COLO668 (cell line): Measurements from ENCODE around the gene HSP90AB1.
"Not testable (repeated sequence)": the region's sequence is repeated elsewhere in the genome, so short reads cannot be mapped to it uniquely, and the experiment has no call there.

Experiments
- DNase-seq: peaks from one replicate; lab custom pipeline; 2025; ENCODE audit not compliant: unreplicated experiment; lab: John Stamatoyannopoulos, UW

Gene HSP90AB1

GRCh38 chr6:44222486-44223318, 24.2 kb upstream of the HSP90AB1 start:
- DNase-seq: peak; percentile 38

GRCh38 chr6:44223319-44224028, 23.4 kb upstream of the HSP90AB1 start, which contains the start of gene SLC29A1:
TSS of gene SLC29A1 (plus strand) at chr6:44223595. CDS start at chr6:44227314, 3,719 bp downstream.
- peak; percentile 86 for DNase-seq

GRCh38 chr6:44224029-44224964, 22.6 kb upstream of the HSP90AB1 start:
- DNase-seq: peak; percentile 31

GRCh38 chr6:44224965-44225305, 22.0 kb upstream of the HSP90AB1 start:
- DNase-seq: no peak

GRCh38 chr6:44225579-44226325, 21.1 kb upstream of the HSP90AB1 start:
- peak; percentile 34 for DNase-seq

GRCh38 chr6:44226368-44227147, 20.3 kb upstream of the HSP90AB1 start:
- peak; percentile 6 for DNase-seq

- DNase-seq: no peak
Observed at GRCh38 chr6:44227148-44227793, 19.6 kb upstream of the HSP90AB1 start.

- DNase-seq: no peak
Observed at GRCh38 chr6:44228031-44228430, 18.9 kb upstream of the HSP90AB1 start.

GRCh38 chr6:44228433-44228832, 18.5 kb upstream of the HSP90AB1 start:
- no peak for DNase-seq

GRCh38 chr6:44228836-44229235, 18.1 kb upstream of the HSP90AB1 start:
- no peak for DNase-seq

GRCh38 chr6:44229376-44230033, 17.4 kb upstream of the HSP90AB1 start:
- no peak for DNase-seq

- no peak for DNase-seq
Observed at GRCh38 chr6:44230034-44230675, 16.7 kb upstream of the HSP90AB1 start.

- not testable (repeated sequence) for DNase-seq
Observed at GRCh38 chr6:44231426-44231825, 15.5 kb upstream of the HSP90AB1 start.

GRCh38 chr6:44232676-44233566, 14.0 kb upstream of the HSP90AB1 start:
- DNase-seq: no peak

- no peak for DNase-seq
Observed at GRCh38 chr6:44233567-44234100, 13.3 kb upstream of the HSP90AB1 start.

GRCh38 chr6:44234101-44235025, 12.5 kb upstream of the HSP90AB1 start:
- peak; percentile 8 for DNase-seq
